Transverse colon (tissue), 4 donors: Measurements from ENCODE around the gene UVRAG.
"Not testable (repeated sequence)": the region's sequence is repeated elsewhere in the genome, so short reads cannot be mapped to it uniquely, and the experiment has no call there.

Source experiments
- CTCF ChIP-seq, 5 experiments: fragments of 200-600 bp in 3 of 5; fragments of 450-650 bp in 2 of 5; sonication (generic) in 3 of 5; IDR thresholded peaks; 1 replicate in 2 of 5; 2 replicates in 3 of 5; pipeline ENCODE4 v1.5.1; 2016 to 2017; ENCODE audit warnings: antibody characterized with exemption in 5 of 5, inconsistent platforms in 3 of 5, mild to moderate bottlenecking in 2 of 5, moderate library complexity in 1 of 5
- POLR2AphosphoS5 ChIP-seq, 3 donors: sonication (generic); formaldehyde crosslinking; IDR thresholded peaks; one replicate each; pipeline ENCODE4 v1.6.1; 2016; ENCODE audit warnings: antibody characterized with exemption in 3 of 3

- not testable (repeated sequence) for TF ChIP-seq POLR2AphosphoS5, CTCF (IDR thresholded peaks at IDR 0.05)
These were observed 118.7 kb downstream of the UVRAG start for GRCh38 chr11:75933736-75934135.
